Fibroblast of skin of abdomen (primary cell): ENCODE data around the gene FKBP11. TPM values are rescaled to one million over a fixed set of nuclear protein-coding genes. Genes with fewer than 3 reads are reported as not detected.

Source experiments
- DNase-seq: peaks from one replicate; pipeline ENCODE4 v3.0.0-alpha.2; 2013
- polyA plus RNA-seq, 2 experiments: library from polyadenylated mRNA; unstranded; fragments of 120-200 nt; gene quantifications; one replicate each; pipeline ENCODE4 v1.2.1, GENCODE V29; 2013; ENCODE audit not compliant: insufficient read length in 2 of 2

FKBP11 gene
- 109 TPM for polyA plus RNA-seq (2013, experiment 1 of 2; ENCODE audit: insufficient read length)
- polyA plus RNA-seq (2013, experiment 2 of 2; ENCODE audit: insufficient read length) = 112 TPM

GRCh38 chr12:48925304-48926011 lies at the start of gene FKBP11:
TSS of gene FKBP11 (minus strand) at chr12:48925492. CDS start at chr12:48925428, 64 bp downstream.
- peak; percentile 59 for DNase-seq

DNA sequence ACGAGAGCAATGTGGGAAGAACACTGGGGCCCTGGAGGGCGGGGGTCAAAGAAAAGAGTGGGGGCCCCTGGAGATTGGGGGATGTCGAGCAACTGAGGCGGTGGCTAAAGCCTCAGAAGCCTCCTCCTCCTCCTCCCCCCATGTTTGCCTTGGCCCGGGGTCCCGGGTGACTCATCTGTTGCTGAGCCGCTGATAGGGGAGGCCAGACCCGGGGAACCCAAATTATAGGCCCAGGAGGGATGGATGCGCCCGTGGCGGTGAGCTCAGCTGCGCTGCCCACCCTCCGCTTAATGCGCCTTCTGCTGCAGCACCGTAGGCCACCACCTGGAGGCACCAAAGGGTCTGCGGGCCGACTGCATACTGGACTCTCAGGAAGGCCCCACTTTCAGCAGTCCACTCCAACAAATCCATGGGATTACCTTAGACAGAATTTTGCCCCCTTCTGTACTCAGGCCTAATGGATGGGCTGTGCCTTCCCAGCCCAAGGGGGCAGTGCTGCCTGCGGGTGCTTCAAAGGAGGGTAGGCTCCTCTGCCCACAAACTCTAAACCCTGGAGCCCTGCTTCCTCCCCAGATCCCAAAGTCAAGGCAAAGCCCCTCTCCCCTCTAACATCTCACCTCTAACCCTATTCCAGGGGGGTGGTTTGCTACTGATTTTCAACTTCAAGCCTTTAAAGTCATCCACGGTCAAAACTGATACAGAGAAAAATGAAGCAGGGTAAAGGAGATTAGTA lies 48.8 kb upstream of the FKBP11 start:
- peak; percentile 55 for DNase-seq

DNA sequence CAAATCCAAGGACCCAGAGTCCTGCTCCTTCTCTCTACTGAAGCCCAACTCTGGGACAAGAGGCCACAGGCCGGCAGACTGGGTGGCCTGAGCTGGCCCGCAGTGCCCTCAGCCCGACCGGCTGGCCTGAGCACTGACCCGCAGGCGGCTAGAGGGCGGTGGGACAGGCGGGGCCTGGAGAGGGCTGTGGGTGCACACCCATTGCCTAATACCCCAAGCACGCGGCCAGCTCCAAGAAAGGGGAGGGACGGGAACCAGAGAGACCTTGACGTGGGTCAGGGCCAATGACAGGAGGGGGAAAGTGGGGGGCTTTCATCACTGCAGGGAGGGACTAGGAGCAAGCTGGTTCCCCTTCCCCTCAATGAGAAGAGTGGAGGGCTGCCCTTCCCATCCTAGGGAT lies 48.2 kb upstream of the FKBP11 start:
- no peak for DNase-seq

DNA sequence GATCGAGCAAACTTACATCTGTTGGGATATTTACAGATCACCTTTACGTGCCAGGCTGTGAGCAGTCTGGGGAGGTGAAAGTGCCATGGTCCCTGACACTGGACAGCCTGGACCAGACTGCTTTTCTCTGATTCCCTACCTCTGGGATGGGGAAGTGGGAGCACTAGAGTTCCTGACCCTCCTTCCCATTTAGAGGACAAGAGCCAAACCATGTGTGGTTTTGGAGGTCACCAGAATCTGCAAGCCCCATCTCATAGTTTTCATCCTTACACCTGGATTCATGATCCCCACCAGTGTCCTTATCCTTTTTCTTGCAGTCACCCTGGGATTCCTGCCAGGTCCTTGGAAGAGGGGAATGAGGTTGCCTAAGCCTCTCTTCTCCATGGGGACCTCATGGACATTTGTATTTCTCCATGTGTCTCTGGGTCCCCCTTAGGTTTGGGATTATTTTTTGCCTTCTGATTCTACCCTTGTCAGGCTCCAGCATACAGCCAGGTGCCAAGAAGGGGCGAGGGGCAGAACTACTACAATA lies 47.7 kb upstream of the FKBP11 start:
- no peak for DNase-seq

DNA sequence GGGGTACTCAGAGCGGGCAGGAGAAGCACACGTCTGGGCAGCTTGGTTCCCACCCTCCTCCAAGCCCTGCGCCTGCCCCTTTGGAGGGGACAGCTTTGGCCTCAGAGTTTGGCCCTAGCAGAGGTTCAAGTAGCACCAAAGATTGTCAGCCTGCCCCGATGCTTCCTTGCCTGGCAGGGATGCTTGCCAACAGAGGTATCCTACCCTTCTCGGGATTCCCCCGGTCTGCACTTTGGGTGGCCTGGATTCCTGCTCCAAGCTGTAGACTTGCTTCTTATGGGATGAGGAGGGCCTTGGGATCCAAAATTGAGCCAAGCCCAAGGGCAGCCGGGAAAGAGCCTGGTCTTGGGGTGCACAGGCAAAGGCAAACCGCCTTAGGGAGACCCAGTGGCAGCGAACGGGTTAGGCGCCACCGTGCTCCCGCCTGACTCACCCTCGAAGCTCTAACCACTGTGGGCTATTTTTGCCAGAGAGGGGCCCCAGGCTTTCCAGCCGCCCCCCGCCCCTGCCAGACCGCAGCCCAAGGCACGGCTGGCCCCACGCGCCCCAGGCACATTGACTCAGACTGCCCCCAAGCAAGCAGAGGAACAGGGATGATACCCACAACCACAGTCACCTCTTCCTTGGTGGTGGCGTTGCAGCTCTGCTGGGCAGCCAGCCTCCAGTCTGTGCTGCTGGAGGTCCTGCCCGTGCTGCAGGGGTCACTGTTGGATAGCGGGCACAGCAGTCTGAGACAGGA lies 47.1 kb upstream of the FKBP11 start:
- DNase-seq = peak; percentile 46

DNA sequence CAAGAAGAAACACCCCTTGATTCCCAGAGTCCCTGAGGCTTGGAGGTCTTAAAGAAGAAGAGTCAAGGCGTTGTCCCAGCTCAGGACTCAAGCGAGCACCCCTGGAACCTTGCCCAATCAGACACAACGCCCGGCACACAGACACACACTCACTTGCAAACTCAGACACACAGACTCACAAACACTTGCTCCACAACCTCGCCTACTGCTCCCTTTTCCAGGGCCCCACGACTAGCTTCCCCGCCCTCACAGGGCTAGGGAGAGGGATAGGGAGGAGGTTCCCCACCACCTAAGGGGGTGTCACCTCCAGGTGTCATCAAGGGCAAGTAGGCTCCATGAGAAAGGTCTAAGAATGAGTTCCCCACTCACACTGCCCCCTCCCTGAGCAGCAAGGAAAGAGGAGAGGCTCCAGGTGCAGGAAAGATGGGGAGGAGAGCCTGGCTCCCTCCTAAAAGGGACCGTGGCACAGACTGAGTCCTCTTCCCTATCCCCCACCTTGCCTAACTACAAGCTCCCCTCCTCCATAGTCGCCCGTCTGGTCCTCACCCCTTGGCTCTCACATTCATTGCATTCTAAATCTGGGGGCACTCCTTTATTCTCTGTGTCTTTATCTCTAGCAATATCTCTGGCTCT lies 45.5 kb upstream of the FKBP11 start:
- no peak for DNase-seq

DNA sequence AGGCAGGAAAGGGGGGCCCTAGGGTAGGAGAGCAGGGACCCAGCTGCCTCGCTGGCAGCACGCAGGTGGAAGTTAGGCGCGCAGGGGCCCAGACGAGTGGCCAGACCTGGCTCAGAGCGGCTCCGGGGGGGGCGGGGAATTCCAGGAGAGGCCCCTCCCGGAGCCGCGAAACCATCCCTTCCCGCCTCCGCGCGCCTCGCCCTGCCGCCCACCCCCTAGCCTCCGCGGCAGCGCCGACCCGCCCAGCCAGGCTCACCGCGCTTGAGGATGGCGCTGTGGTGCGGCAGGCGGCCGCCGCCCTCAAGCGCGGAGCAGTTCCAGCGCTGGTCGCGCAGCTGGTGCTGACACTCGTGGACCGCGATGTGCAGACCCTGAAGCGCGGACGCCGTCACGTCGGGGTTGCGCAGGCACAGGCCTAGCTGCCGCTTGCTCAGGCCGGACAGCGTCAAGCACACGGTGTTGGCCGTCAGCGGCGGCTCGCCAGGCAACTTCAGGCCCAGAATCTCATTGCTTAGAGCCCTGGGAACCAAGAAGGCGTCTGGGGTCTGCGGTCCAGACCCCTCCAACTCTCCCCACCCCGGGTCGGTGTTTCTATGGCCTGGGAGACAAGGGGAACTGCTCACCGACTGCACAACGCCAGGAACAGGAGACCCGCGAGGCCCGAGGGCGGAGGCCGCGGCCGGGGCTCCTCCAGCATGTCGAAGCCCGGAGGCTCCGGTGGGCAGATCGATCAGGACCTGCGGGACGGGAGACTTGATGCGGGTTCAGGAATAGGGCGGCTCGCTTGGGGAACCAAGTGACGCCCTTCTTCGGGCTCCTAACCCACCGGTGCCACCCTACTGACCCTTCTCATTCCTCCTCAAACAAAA lies 44.8 kb upstream of the FKBP11 start:
- no peak for DNase-seq

- DNase-seq = no peak
Observed at GRCh38 chr12:48969160-48969771, 44.0 kb upstream of the FKBP11 start.

DNA sequence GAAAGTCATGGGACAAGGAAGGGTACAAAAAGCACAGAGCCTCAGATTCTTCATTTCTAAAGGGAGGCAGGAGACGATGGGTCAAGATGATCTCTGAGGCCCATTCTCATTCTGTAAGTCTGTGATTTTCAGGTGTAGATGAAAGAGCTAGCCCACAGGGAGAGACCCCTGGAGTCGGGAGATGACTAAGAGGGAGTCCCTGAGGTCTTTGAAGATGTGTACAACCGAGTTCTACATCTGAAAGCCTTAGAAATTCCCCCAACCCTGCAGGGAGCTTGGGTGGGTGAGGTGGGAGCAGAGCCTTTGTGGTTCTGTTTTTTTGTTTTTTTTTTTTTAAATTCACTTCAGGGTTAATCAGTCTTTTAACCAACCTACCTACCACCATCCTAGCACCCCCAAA lies 43.2 kb upstream of the FKBP11 start:
- no peak for DNase-seq

- no peak for DNase-seq
Observed at GRCh38 chr12:48967991-48968390, 42.7 kb upstream of the FKBP11 start.

DNA sequence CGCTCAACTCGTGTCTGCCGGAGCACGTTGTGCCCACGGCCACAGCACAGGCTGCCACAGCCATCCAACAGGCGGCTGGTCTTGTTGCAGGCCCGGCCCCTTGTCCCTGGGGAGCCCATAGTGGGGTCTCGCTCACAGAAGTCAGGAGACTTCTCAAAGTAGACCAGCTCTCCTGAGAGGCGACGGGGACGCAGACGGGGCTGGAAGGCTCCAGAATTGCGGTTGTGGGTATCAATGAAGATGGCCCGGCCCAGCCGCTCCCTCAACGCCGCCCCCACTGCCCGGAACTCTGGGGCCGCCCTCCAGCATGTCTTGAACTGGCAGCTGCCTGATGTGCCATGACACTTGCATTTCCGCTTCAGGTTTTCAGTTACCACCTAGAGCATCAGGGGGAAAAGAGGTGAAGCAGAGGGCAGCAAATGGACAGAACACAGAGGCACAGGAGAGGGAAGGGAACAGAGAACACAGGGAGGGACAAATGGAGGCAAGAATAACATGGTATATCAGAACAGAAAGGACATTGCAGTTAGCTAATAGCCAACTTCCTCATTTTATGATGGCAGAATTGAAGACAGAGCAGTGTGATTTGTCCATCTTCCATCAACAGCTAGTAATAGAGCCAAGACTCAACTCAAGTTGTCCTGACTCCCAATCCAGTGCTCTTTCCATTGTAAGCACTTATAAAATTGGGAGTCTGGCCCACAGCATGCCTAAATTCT lies 41.0 kb upstream of the FKBP11 start:
- no peak for DNase-seq

DNA sequence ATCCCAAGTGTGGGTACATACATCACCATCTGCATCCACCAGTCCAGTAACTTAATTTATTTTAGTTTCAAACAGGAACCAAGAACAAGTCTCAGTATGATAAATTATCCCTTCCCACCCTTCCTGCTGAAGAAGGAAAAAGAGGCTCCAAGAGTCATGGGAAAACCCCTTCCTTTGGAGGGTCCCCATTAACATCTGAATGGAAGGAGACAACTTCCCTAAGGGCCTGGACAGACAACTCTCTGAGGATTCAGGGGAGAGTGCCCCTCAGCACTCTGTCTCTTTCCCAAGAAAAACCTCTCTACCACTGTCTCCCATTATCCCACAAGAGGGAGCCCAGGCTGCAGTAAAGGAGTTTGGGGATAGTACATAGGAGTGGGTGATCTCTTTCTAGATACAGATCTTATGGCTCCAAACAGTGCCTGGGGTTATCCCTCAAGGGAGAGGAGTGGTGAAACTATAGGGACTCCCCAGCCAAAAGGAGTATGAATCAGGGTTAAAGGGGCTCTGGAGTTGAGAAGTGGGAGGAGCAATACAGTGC lies 40.1 kb upstream of the FKBP11 start:
- no peak for DNase-seq

GRCh38 chr12:48961801-48962200 lies 36.5 kb upstream of the FKBP11 start:
- DNase-seq = no peak

DNA sequence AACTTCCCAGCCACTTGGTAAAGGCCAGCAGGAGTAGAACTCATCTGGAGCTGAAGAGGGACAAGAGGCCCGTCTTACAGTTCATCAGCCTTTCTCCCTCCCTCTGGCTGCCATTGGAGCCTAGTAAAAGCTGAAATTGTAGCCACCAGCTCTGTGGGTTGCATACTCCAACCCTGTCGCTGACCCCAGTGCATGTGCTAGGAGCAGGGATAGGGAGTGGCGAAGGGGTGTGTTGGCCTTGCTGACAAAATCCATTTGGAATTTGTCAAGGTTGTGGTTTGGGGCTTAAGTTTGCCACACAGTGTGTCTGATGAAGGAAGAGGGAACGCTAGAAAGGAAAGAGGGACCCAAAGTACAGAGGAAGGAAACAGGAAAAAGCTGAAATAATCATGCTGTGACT lies 36.0 kb upstream of the FKBP11 start:
- no peak for DNase-seq

- no peak for DNase-seq
Observed at GRCh38 chr12:48960834-48961233, 35.5 kb upstream of the FKBP11 start.

- DNase-seq = no peak
Observed at GRCh38 chr12:48958049-48958388, 32.7 kb upstream of the FKBP11 start.

DNA sequence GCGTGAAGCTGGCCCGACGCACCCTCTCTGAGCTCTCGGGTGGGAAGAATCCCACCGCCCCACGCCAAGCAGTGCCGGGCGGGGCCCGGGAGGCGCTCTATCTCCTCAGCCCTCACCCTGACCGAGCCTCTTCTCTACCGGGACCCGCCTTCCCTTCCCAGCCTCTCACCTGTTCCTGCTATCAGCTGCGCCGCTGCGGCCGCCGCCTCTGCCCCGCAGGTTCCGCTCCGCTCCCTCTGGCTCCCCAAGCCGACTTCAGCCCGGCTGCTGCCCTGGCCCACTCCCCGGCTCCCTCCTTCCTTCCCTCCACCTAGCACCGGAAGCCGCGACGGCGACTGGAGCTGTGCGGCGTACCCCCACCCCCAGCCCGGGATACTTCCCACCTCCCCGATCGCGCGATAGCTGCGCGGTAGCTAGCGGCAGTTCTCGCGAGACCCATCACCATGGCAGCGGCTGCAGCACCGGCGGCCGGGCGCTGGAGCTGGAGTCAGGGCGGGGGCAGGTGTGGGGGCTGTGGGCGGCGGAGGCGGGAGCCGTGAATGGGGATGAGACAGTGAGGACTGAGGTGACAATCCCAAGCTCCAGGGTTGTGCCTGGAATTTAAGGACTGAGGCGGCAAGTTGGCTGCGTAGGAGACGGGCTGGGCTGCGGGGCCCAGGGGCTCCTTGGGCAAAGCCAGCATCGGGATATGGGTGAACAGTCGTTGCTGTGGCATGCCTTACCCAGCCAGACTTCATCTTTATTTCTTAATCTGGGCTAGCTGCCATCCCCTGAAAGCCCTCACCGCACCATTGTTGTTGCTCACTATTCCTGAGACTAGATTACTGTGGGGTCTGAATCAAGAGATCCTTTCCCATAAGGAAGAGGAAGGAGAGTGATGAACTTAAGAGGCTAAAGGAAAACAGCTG lies 32.1 kb upstream of the FKBP11 start, which contains the start of gene ARF3:
ARF3 (minus strand) TSS at position 347 of the 908 bp plus-strand sequence. CDS start 16,392 bp downstream, outside the sequence.
- DNase-seq = peak; percentile 94

DNA sequence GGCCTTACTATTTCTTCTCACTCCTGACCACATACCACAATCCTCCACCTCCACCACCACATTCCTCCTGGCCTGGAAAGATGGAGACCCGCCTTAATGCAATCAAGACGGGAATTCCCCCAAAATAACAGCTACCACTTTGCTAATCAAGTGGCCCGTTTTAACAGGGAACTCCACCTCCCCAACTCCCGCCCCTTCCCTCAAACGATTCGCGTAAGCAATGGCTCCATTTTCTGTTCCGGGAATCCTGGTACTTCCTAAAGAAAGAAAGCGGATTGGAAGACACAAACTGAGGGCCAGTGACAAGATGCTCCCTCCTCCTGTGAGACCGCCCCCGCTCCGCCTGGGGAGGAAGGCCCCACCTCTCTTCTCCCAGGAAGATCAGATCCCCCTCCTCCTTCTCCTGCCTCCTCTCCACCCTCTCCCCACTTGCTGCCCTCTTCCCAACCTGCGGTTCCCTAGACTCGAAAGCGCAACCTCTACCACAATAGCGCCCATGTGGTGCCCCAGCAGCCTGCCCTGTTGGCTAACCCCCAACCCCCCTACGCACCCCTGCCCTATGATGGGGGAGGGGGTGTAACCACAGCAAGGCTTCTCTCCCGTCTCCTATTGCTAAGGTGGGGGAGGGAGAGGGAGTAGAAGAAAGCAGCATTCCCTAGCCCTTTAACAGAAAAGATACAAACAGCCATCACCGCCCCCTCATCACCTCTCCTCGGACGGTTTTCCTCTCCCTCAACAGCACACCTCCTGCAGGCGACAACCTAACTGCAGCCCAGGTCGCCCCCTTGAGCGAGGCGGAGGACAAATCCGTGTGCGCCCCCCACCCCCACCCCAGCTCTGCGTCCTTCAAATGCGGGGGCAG lies 31.2 kb upstream of the FKBP11 start:
- DNase-seq = peak; percentile 96
